H4 (cell line): ENCODE data around the gene EFHD2. TPM values are rescaled to one million over a fixed set of nuclear protein-coding genes. Genes with fewer than 3 reads are reported as not detected.

Source experiments
- DNase-seq: peaks from one replicate; pipeline ENCODE4 v3.0.0-alpha.2; 2015; ENCODE audit warnings: low spot score
- total RNA-seq: library from RNA; depleted of rRNA; stranded (reverse); fragments of >200 nt; shearing (Covaris generic); gene quantifications from 2 replicates; pipeline ENCODE4 v1.2.3, GENCODE V29; 2014; rRNA removed

EFHD2 gene
- total RNA-seq, 1 experiment from 2014 or later = 30.8 TPM

GRCh38 chr1:15476927-15477326, 67.2 kb downstream of the EFHD2 start:
- DNase-seq = no peak

GRCh38 chr1:15477646-15478212, 68.0 kb downstream of the EFHD2 start:
- DNase-seq = no peak

Other genes starting within 250 kb of the EFHD2 start
- 0.17 TPM in 1 of 2 replicates, not detected in the other for gene FHAD1, start 162.7 kb upstream of the EFHD2 start, total RNA-seq
- gene CTRC, start 28.6 kb downstream of the EFHD2 start, total RNA-seq = 0.15 and 0.43 TPM in 2 replicates
- not detected in 2 replicates for gene CELA2A, start 46.8 kb downstream of the EFHD2 start, total RNA-seq
- not detected in 2 replicates for gene CELA2B, start 66.2 kb downstream of the EFHD2 start, total RNA-seq
- gene CASP9, start 114.3 kb downstream of the EFHD2 start, total RNA-seq = 10.3 and 17.0 TPM in 2 replicates
- 8.1 and 15.2 TPM in 2 replicates for gene DNAJC16, start 117.0 kb downstream of the EFHD2 start, total RNA-seq
- gene AGMAT, start 175.2 kb downstream of the EFHD2 start, total RNA-seq = not detected in 2 replicates
- 4.5 and 5.2 TPM in 2 replicates for gene DDI2, start 207.6 kb downstream of the EFHD2 start, total RNA-seq